HG02870 (cell line): Measurements from ENCODE around the gene PTGS2.

ENCODE experiments used
- ATAC-seq: cut with Tn5 transposase; IDR thresholded peaks from one replicate; pipeline ENCODE4 v1.9.1; 2021; ENCODE audit warnings: mild to moderate bottlenecking, moderate library complexity; ENCODE audit not compliant: unreplicated experiment

Gene PTGS2

GRCh38 chr1:186680245-186681061 lies at the start of gene PTGS2:
PTGS2 (minus strand) TSS chr1:186680423; CDS start chr1:186680290, 133 bp downstream.
- ATAC-seq, result peak; percentile 96

GRCh38 chr1:186722711-186723309 lies 42.6 kb upstream of the PTGS2 start:
- peak; percentile 73 for ATAC-seq

GRCh38 chr1:186717286-186717685 lies 37.1 kb upstream of the PTGS2 start:
- no peak for ATAC-seq

GRCh38 chr1:186715887-186716809 lies 35.9 kb upstream of the PTGS2 start:
- ATAC-seq, result no peak

GRCh38 chr1:186710696-186711095 lies 30.5 kb upstream of the PTGS2 start:
- ATAC-seq, result no peak

- no peak for ATAC-seq
These were observed 28.5 kb upstream of the PTGS2 start for GRCh38 chr1:186708694-186709097.

GRCh38 chr1:186703209-186703766 lies 23.1 kb upstream of the PTGS2 start:
- ATAC-seq, result no peak

- no peak for ATAC-seq
These were observed 20.5 kb upstream of the PTGS2 start for GRCh38 chr1:186700722-186701121.

GRCh38 chr1:186699519-186699918 lies 19.3 kb upstream of the PTGS2 start:
- ATAC-seq, result no peak

GRCh38 chr1:186689907-186690306 lies 9.7 kb upstream of the PTGS2 start:
- no peak for ATAC-seq

- no peak for ATAC-seq
These were observed 9.2 kb upstream of the PTGS2 start for GRCh38 chr1:186689376-186689775.

GRCh38 chr1:186683652-186684410 lies 3.6 kb upstream of the PTGS2 start:
- ATAC-seq, result no peak

- ATAC-seq, result no peak
These were observed 2.5 kb upstream of the PTGS2 start for GRCh38 chr1:186682736-186683135.

- no peak for ATAC-seq
These were observed 1.6 kb upstream of the PTGS2 start for GRCh38 chr1:186681801-186682200.

GRCh38 chr1:186681121-186681520 lies 898 bp upstream of the PTGS2 start:
- ATAC-seq, result no peak

GRCh38 chr1:186679924-186680244 lies 339 bp downstream of the PTGS2 start:
- no peak for ATAC-seq

- no peak for ATAC-seq
These were observed 2.1 kb downstream of the PTGS2 start for GRCh38 chr1:186678155-186678554.

- ATAC-seq, result no peak
These were observed 7.6 kb downstream of the PTGS2 start for GRCh38 chr1:186672596-186672995.

- ATAC-seq, result no peak
These were observed 8.1 kb downstream of the PTGS2 start for GRCh38 chr1:186672131-186672530.

- ATAC-seq, result no peak
These were observed 8.9 kb downstream of the PTGS2 start for GRCh38 chr1:186671136-186671825.
